NOMO-1 (cell line): ENCODE results near the gene PAPPA2.

Experiments used
- DNase-seq, 2 experiments: peaks; one replicate each; lab custom pipeline; 2025; ENCODE audit not compliant: unreplicated experiment in 2 of 2; lab: John Stamatoyannopoulos, UW

The PAPPA2 gene

DNA sequence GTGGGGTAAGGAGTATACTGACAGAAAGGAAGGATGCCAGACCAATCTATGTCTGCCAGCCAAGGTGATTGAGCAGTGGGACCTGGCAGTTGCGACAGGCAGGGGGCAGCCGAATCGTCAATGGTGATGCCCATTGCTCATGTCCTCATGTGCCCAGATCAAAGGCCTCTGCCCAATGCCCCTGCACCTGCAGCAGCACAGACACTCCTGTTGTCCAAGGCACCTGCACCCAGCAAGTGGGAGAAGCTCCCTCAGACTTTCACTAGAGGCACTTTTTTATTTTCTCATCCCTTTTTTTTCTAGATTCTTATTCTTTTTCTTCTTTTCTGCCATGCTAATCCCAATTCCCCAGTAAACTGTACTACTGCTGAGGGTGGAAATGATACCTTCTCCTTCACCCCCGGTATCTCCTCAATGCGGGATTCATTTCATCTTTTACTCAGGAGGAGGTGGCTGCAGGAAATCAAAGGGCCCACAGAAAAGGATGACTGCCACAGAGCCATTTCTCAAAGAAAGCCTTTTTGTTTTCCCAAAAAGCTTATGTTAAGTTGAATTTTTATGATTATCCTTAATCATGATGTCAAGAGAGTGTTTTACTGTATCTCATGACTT, 332.0 kb downstream of the PAPPA2 start:
- DNase-seq = no peak

DNA sequence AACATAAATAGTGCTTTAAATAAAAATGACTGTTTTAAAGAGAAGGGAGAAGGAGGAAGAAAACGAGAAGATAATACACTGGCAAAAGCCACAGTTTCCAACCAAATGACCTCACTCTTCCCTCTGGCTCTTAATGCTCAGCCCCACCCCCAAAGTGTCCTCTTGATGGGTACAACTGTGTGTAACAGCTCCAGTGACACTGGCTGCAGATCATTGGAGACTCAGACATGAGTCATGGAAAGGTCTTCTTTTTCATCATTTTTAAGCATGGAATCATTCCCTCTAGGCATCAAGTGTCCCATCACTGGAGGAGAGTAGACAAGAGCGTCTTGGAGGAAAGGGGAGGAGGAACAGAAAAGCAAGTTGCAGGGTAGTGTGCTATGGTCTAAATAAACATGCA, 333.0 kb downstream of the PAPPA2 start:
- DNase-seq = no peak

DNA sequence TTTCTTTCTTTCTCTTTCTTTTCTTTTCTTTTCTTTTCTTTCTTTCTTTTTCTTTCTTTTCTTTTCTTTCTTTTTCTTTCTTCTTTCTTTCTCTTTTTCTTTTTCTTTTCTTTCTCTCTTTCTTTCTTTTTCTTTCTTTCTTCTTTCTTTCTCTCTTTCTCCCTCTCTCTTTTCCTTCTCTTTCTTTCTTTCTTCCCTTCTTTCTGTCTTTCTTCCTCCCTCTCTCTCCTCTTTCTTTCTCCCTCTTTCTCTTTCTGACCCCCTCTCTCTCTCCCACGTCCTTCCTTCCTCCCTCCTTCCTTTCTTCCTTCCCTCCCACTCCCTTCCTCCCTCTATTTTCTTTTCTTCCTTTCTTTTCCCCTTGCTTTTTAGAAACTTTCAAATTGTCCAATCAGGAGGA, 333.6 kb downstream of the PAPPA2 start:
- no peak for DNase-seq

DNA sequence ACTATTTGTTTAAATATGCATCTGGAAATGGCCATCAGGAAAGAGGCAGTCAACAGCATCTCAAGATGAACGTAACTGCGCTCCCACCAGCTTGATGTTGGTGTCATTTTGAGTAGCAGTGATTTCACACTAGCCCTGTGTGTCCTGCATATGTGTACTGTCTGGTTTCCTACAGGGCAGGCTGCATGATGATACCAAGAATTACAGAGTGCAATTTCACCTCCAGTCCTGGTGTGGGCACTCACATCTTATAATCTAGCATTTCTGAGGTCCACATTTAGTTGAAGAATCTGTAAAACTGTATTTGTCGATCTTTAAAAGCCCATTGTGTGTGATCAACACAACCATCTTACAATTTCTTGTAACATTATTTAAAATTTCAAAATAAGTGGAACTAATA, 336.4 kb downstream of the PAPPA2 start:
- no peak for DNase-seq

DNA sequence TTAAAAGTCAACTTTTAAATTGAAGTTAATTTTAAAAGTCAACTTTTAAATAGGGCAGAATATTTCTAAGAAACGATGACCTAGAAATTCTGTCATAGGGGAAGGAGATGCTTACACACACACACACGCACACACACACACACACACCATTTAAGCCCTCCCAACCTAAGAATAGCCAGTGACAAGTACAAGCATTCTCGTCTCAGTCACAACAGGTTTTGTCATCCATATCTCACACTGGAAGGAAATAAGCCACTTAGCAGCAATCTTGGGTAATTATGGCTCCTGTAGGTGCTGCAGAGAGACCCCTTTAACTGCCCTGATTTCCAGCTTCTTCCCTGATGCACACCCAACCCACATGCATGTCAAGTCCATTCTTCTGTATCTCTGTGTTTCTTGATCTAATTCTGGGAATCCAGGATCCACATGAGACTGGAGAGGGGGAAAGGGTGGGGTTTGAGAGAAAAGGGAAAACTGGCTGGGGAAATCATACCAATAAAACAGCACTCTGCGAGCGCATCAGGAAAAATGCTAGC, 338.1 kb downstream of the PAPPA2 start:
- DNase-seq = no peak

DNA sequence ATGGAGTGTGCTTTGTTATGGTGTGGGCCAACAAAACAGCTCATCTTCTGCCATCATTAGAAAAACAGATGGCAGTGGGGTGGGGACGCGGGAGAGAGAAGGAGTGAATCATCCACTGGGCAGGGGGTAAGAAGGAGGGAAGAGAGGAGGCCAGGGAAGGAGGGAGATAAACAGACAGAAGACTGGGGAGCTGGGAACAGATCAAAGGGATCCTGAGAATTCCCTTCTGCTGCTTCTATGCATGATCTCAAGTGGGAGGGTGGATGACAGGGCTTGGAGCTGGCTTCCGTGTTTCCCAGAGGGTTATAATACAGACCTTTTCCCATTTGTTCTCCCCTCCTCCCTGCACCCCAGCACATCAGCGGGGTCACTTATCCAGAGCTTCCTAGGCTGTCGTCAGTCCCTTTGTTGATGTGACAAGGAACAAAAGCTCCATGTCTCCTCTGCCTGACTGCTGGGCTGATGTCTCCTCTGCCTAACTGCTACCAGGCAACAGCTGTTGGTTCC, 338.6 kb downstream of the PAPPA2 start:
- no peak for DNase-seq

DNA sequence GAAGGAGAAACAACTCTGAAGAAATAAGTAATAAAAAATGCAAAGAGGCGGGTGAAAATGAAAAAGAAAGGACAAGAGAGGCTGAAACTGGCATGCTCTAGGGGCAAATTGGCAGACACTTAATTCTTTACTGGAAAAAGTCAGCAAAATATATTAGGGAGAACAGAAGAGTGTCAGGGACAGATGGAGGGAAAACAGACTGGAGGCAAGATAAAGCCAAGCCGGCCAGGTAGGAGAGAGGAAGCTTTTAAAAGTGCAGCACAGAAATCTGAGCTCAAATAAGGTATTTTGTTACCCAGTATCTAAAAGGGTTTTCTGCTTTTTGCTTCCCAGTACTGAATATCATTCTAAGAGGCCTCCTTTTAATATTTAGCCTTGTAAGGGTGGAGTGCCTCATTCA, 339.3 kb downstream of the PAPPA2 start:
- no peak for DNase-seq

DNA sequence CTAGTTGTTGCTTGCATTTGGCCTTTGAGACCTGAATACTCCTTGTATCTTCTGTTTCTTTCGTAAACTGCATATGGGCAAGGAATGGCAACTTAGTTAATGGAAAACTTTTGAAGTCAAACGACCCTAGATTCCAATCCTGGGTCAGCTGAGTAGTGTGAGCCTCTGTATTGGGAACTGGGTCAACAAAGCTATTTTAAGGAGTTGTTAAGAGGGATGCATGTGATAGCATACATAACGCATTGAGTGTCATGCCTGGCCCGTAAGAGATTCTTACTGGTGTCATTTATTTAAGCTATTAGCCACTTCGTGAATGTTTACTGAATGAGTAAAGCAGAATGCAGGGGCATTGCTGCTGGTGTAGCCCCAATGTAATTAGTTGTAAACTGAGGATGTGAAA, 340.1 kb downstream of the PAPPA2 start:
- no peak for DNase-seq

DNA sequence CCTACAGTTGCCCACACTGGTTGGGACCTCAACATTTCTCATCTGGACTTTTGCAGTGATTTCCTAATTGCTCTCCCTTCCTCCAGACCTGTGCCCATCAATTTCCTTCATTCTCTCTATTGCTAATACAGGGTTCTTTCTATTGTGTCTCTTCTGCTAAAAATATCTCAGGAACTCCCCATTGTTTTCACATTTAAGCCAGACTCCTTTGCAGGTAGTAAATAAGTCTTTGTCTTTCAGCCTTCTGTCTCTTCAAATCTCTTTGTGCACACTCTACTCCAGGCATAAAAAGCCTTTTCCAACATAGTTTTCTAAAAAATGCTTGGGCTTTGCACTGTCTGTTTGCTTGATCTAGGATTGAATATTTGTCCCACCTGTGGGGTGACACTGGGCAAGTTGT, 340.6 kb downstream of the PAPPA2 start:
- DNase-seq = no peak

DNA sequence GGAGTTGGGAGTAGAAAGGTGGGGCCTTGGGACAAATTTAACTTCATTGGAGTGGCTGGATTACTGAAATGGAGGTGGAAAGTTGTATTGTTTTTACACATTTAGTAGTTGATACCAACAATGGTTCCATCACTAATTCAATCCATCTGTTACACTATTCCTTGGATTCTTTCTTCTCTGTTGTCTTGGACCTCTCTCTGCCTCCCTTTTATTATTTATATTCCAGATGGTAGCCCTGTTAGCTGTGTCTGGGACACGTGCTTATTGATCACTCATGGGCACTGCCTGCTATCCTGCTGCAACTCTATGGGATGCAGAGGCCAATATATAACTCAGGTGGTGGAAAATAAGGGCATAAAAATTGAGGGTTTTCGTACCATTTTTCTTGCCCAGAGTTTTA, 346.3 kb downstream of the PAPPA2 start:
- DNase-seq = no peak

DNA sequence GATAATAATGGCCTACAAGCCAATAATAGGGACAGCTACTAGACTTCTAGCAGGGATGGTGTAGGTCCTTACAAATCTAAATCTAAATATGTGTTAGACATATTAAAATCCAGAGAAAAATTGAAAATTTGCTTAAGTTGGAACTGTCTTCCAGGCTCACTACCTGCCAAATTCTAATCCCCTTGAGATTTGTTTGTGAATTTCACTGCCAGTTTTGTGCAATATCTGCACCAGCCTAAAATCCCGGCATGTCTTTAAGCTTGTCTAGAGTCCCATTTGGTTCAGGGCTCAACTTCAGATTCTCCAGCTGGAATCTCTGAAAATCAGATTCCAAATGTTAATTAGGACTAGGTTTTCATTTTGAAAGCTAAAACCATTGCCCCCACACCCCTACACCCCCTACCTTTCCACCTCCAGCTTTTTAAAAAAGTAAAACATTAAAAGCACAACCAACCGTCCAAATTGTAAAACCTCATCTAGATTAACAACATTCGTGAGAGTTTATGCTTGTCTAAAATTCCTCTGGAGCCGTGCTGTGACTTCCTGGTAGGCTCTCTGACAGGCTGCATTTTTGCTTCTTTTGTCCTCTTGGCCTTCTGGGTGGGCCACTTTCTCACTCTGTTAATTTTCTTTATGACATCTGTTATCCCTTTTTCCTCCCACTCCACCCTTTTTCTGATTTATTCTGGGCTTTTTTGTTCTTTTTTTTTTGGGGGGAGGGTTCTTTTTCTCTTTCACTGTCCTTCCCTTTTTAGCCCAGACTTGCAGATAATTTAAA, 348.7 kb downstream of the PAPPA2 start:
- DNase-seq = no peak

DNA sequence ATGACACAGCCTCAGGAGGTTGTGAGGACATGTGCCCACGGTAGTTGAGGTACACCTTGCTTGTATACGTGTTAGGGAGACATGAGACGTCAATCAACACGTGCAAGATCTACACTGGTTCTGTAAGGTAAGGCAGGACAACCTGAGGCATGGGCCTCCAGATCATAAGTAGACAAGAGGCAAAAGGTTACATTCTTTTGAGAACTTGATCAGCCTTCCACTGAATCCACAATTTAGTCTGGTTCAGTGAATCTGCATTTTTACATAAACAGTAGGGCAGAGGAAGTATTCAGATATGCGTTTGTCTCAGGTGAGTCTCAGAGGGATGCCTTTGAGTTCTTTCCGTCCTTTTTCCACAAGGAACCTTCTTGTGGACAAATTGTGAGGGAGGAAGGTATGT, 352.6 kb downstream of the PAPPA2 start:
- DNase-seq = no peak

DNA sequence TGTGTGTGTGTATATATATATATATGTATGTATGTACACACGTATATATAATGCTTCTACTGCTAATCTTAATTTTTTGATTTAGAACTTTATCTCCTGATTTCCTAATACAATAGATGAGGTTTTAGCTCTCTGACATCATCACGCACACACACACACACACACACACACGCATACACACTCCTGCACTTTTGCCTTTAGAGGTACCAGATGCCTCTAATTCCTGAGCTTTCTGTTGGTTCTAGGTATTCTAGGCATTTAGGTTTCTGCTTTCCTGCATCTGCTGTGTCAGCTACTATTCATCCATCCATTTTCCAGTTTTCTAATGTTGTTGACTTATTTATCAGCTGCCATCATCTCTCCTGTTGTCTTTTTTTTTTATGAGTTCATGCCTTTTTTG, 353.3 kb downstream of the PAPPA2 start:
- no peak for DNase-seq

DNA sequence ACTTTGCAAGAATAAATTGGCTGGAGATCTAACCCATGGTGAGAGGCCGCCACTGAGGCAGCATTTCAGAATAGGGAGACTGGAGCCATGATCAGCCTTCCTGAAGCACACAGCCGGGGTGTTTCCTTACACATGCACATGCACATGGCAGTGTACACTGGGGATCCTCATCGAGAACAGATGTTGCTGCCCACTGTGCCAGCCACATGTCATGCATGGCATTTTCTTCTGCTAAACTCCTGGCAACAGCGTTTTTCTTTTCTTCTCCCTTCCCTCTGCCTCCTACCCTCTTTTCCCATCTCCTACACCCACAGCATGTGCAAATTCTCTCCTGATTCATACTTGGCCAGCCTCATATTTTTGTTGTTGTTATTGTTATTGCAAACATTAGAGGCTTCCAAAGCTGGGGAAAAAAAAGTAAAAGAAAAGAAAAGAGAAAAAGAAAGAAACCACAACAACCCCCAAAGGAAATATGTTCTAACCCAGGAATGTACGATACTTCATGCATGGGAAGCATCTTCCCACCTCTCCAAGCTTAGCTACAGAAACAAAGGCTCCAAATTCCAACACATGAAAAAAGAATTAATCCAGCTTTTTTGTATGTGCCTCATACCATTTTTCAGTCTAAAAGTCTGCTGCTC, 357.5 kb downstream of the PAPPA2 start:
- no peak for DNase-seq

DNA sequence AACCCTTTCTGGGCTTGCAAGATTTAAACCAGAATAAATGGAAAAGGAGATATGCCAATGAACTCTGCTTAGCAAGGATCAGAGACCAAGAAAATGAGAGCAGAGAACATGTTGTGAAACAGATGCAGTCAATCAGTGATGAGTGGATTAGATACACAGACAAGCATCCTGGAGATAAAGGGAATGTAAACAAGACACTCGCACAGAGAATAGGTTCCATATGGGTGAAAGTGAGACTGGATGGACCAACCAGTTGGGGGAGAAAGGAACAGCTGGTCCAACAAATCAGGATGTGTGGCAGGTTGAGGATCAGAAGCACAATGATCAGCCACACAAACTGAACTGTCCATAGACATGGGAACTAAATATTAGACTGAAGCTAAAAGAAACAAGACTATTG, 363.3 kb downstream of the PAPPA2 start:
- no peak for DNase-seq

DNA sequence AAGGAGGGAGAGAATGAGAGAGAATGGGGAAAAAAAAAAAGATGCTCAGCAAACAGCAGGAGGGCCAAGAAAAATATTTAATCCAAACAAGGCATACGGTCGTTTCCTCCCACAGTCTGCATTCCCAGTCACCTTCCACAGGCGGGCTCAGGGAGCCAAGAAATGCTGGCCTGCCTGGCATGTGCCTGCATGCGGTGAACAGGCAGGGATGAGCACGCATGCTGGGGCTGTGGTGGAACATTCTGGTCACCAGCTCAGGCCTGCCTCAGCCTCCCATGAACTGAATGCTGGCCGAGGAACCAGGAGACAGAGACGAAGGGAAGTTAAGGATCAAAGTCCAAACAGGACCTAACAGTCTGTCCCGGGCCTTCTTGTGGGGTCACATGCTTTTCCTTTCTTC, 366.3 kb downstream of the PAPPA2 start:
- no peak for DNase-seq

DNA sequence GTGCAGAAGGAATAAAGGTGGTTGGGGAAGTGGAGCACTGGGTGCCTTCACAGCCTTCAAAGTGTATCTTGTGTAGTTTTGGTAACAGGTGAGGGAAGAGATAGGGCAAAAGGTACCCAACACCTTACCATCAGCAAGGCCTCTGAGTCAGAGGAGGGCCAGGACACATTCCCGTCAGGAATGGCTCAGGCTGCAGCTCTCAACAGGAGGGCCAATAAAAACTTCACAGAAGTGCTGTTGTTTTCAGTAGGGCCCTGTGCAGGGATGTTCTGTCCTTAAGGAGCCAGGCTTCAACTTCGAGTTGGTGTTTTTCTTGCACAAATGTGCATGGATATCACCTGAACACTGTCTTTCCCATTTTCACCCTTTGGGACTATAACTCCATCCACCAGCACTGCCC, 368.2 kb downstream of the PAPPA2 start:
- DNase-seq = no peak

DNA sequence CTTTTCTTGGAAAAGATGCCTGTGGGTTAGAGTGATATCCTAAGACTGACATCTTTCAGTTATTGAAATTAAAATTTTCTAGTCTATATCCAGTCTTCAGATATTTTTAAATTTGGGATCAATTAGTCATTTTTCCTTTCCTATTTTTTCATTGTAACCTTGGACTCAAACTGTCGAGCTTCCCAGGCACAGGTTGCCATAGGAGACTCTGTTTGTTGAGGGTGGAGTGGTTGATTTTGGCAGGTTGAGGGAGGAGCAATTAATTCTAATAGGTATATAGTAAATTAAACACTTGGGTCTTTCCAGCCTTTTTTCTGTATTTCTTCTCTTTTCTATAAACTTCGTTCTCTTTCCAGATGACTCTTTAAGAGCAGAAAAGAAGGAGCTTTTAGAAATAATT, 374.7 kb downstream of the PAPPA2 start:
- DNase-seq = no peak

DNA sequence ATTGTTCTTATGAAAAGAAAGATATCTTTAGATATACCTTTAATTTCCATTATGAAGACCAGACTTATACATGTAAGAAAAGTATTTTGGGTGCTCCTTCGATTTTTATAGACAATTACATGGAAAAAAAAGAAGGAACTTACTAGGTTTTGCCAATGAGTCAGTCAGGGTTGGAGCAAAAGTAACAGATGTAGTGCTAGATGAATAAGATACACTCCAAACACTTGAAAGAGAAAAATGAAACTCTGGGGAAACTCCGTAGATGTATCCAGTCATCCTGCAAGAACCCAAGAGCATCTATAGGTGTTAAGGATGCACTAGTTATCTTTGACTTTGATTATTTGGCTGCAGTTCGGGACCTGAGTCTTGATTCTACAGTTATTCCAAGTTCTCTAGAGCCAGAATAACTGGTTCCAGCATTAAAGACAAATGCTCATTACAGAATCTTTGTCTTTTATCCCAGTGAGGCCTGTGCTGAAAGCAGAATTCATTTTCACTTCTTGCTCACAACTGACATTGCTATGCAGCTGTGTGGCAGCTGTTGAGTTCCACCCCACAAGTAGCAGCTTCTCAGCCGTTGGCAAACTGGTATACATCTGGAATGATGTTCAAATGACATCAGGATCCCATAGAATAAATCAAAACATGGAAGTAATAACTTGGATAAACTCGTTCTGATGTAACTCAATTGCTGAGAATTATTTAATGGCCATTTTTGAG, 375.5 kb downstream of the PAPPA2 start:
- DNase-seq = no peak

DNA sequence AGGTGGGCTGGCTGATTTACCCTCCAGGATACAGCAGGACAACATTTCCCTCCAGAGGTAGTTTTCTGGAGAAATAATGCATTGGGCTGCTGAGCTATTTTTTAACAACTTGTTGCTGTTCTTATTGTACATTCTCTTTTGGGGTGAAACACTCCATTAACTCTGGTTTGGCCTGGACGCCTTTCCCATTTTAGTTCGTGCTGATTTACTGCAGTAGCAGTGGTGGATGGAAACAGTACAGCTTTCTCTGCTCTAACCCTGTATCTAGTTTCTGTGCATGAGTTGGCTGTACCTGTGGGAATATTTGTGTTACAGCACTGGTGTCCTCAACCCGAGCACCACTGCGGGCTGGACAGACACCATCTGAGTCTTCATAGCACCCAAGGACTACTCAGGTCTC, 376.2 kb downstream of the PAPPA2 start:
- DNase-seq = no peak

DNA sequence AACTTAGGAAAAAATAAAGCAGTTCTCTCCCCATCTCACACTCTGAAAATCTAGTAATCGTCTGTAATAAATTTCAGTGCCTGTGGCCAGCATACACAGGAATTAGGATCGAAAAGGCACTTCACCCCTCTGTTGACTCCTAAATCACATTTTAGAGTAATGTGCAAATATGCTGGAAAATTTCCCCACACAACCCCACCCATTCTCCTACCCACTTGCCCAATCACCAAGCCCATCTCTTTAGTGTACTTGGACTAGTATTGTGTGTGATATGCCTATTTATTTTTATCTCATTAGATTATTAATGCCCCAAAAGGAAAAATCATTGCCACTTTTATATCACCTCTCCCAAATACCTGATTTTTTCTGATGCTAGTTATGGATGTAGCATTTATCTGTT, 378.3 kb downstream of the PAPPA2 start:
- no peak for DNase-seq
